ENCODE measurements around the gene CRACDL.

GRCh38 chr2:98908931-98909316, 27.1 kb downstream of the CRACDL start:
- TF ChIP-seq CTCF (IDR thresholded peaks at IDR 0.05; ENCODE audit: extremely low read depth in 1 of 2, insufficient read depth in 1 of 2, low read depth in 1 of 2, low read length in 2 of 2), result no peak
- TF ChIP-seq POLR2A (IDR thresholded peaks at IDR 0.05; ENCODE audit: low read depth, low read length), result no peak
- TF ChIP-seq EZH2 (IDR thresholded peaks at IDR 0.05; ENCODE audit: borderline replicate concordance, low read depth, low read length, severe bottlenecking), result no peak
- TF ChIP-seq JUN (IDR thresholded peaks at IDR 0.05; ENCODE audit: borderline replicate concordance, insufficient read depth, insufficient read length, low read depth), result no peak
